ENCODE measurements around the gene NIM1K.
"Not testable (repeated sequence)": the region's sequence is repeated elsewhere in the genome, so short reads cannot be mapped to it uniquely, and the experiment has no call there.

NIM1K gene

GRCh38 chr5:43316421-43316820 lies 124.4 kb downstream of the NIM1K start:
- no peak for DNase-seq

DNA sequence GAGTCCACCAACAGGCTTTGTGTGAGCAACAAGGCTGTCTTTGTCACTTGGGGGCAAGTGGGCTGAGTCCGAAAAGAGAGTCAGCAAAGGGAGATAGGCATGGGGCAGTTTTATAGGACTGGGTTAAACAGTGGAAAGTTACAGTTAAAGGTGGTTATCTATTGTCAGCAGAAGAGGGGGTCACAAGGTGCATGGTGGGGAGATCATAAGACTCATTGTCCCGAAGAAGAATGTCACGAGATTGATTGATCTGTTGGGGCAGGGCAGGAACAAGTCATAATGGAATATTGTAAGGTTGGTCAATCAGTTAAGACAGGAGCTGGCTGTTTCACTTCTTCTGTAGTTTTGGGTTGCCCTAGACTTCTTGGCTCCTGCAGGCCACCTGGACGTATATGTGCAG lies 128.8 kb downstream of the NIM1K start:
- DNase-seq: no peak

DNA sequence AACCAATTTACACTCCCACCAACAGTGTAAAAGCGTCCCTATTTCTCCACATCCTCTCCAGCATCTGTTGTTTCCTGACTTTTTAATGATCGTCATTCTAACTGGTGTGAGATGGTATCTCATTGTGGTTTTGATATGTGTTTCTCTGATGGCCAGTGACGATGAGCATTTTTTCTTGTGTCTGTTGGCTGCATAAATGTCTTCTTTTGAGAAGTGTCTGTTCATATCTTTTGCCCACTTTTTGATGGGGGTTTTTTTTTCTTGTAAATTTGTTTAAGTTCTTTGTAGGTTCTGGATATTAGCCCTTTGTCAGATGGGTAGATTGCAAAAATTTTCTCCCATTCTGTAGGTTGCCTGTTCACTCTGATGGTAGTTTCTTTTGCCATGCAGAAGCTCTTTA lies 131.5 kb downstream of the NIM1K start:
- DNase-seq: not testable (repeated sequence)

- DNase-seq: not testable (repeated sequence)
Measured at GRCh38 chr5:43325624-43326023, 133.6 kb downstream of the NIM1K start.

All from kidney glomerular epithelial cell (primary cell).